Measurements from ENCODE around the gene XIRP1. TPM values are rescaled to one million over a fixed set of nuclear protein-coding genes. Genes with fewer than 3 reads are reported as not detected.

XIRP1 gene
- total and polyA plus RNA-seq, 7 donors = 0.25 to 1.2 (median 0.62) TPM; not detected in 3

DNA sequence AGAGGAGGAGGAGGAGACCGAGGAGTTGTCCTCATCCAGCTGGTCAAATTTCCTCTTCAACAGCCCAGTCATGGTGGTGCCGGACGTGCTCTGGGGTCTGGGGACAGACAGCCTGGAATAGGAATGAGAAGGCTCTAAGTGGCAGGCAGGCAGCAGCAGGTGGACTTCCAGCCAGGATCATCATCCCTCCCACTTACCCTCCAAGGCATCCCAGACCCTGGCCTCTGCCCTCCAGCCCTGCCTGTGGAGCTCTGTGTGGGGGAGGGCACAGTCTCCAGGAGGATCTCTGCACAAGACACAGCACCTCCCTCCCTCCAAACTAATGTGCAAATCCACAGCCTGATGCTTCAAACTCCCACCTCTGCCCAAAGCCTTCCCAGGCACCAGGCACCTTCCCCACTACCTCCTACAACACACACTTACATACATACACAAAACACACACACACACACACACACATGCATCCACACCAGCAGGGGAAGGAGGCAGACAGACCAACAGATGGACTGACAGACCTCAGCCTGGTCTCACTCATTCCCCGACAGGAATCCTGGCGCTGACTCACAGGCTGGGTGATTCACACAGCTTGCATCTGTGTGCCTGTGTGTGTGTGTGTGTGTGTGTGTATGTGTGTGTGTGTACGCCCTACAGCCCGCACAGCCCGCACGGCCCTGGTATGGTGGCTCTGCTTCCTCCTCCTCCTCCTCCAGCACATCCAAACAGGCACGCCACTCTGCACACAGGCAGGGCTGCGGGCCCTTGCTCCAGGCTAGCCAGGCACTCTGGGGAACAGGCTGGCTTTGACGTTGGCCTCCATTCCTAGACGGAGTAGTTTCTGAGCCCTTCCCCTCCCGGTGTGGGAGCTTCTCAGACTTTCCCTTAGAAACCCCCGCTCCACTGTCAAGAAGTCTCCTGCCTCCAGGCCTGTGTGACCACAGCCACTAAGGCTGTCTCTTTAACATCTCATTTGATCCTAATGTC lies 45.5 kb downstream of the XIRP1 start:
- Histone ChIP-seq H3K4me1 (peaks cover 0 to 75% (median 71%) of the 10 kb centered on the region in 4 donors), H3K9me3 (no peaks in the 10 kb centered on the region), H3K27me3 (no peaks in the 10 kb centered on the region), H3K4me3 (peak overlapping the region in 2 of 4 donors; percentile 18 to 32), H3K27ac (peak overlapping the region; percentile 97 to 100 (median 100)), H3K36me3 (peaks cover 26 to 47% (median 31%) of the 10 kb centered on the region in 4 donors)
- TF ChIP-seq POLR2AphosphoS5 (IDR thresholded peaks at IDR 0.05) = peak; percentile 13 to 70 (median 51)
- TF ChIP-seq, protein P1, sequence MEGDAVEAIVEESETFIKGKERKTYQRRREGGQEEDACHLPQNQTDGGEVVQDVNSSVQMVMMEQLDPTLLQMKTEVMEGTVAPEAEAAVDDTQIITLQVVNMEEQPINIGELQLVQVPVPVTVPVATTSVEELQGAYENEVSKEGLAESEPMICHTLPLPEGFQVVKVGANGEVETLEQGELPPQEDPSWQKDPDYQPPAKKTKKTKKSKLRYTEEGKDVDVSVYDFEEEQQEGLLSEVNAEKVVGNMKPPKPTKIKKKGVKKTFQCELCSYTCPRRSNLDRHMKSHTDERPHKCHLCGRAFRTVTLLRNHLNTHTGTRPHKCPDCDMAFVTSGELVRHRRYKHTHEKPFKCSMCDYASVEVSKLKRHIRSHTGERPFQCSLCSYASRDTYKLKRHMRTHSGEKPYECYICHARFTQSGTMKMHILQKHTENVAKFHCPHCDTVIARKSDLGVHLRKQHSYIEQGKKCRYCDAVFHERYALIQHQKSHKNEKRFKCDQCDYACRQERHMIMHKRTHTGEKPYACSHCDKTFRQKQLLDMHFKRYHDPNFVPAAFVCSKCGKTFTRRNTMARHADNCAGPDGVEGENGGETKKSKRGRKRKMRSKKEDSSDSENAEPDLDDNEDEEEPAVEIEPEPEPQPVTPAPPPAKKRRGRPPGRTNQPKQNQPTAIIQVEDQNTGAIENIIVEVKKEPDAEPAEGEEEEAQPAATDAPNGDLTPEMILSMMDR (IDR thresholded peaks at IDR 0.05) = no peak
- no peak for TF ChIP-seq EP300 (IDR thresholded peaks at IDR 0.05)
- TF ChIP-seq POLR2A (IDR thresholded peaks at IDR 0.05) = peak in 1 of 2 donors; percentile 13
- intact Hi-C loops (cut with DNase I) = no loop called here
- peak; percentile 90 for DNase-seq
- WGBS, 2 donors = 21 to 27% methylated on average over 15 of the region's 15 CpGs

DNA sequence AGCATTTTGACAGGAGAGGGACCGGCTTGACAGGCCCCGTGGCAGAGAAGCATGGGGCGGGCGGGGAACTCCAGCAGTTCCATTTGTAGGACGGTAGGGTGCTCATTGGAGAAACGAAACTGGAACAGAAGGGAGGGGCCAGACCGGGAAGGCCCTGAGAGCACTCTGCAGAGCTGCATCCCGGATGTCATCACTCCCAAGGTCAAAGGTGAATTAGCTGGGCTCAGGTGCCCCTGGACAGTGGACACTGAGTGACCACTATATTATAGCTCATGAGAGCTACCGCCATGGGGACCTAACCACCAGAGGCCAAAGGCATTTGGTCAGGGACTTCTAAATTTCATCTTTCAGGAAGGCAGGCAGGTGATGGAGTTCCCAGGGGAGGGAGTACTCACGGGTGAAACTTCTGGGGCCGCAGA lies 46.3 kb downstream of the XIRP1 start:
- intact Hi-C loops (cut with DNase I) = no loop called here
- 26 to 49% methylated on average over 11 of the region's 11 CpGs for WGBS, 2 donors
- H3K4me3 ChIP-seq = no peak overlapping the region

DNA sequence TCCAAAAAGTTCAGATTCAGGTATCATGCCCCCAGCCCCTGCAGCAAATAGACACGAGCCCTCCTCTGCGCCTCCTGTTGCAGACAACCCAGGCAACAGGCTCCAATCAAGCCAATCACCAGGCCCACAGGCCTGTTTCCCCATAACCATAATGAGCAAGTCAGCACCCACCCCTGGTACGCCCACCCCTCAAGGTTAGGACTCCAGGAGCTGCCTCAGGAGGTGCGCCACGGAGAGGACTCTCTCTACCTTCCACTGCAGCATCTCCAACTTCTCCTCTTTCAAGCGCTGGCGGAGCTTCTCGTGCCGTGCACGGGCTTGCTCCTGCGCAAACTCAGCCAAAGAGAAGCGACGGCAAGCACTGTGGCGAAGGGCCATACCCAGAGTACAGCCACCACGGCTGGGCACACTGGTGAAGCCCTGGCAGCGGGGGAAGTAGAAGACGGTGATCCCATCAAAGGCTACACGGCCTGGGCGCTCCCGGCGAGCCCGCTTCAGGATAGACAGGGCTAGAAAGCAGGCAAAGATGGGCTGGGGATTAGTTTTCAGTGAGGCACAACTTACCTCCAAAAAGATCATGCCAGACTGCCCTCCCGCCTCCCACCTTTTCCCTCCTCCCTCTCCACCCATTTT lies 47.5 kb downstream of the XIRP1 start:
- peak; percentile 64 for DNase-seq
- peak overlapping the region in 2 of 4 donors; percentile 100 for H3K27ac ChIP-seq
- WGBS, 2 donors = 97% methylated on average over 23 of the region's 23 CpGs
- H3K4me3 ChIP-seq = no peak overlapping the region
- no peaks in the 10 kb centered on the region for H3K27me3 ChIP-seq
- intact Hi-C loops (cut with DNase I) = no loop called here
- TF ChIP-seq EP300 (IDR thresholded peaks at IDR 0.05) (no peak), POLR2A (IDR thresholded peaks at IDR 0.05) (no peak), POLR2AphosphoS5 (IDR thresholded peaks at IDR 0.05) (no peak)
- TF ChIP-seq, protein P1 (IDR thresholded peaks at IDR 0.05) = no peak
- peaks cover 27 to 66% (median 32%) of the 10 kb centered on the region in 4 donors for H3K36me3 ChIP-seq
- H3K4me1 ChIP-seq = peaks cover 0 to 75% (median 66%) of the 10 kb centered on the region in 4 donors
- H3K9me3 ChIP-seq = no peaks in the 10 kb centered on the region

More for the DNA sequence above, 46.3 kb downstream of the XIRP1 start:
- H3K4me1 ChIP-seq = peaks cover 0 to 75% (median 71%) of the 10 kb centered on the region in 4 donors
- peak overlapping the region; percentile 97 to 100 (median 100) for H3K27ac ChIP-seq
- no peaks in the 10 kb centered on the region for H3K27me3 ChIP-seq
- no peaks in the 10 kb centered on the region for H3K9me3 ChIP-seq
- TF ChIP-seq POLR2A (IDR thresholded peaks at IDR 0.05) = no peak
- TF ChIP-seq EP300 (IDR thresholded peaks at IDR 0.05) = no peak
- TF ChIP-seq, protein P1 (IDR thresholded peaks at IDR 0.05) = peak in 1 of 4 experiments; percentile 23
- peak in 1 of 4 donors; percentile 26 for TF ChIP-seq POLR2AphosphoS5 (IDR thresholded peaks at IDR 0.05)
- H3K36me3 ChIP-seq = peaks cover 27 to 55% (median 32%) of the 10 kb centered on the region in 4 donors
- peak; percentile 76 for DNase-seq

DNA sequence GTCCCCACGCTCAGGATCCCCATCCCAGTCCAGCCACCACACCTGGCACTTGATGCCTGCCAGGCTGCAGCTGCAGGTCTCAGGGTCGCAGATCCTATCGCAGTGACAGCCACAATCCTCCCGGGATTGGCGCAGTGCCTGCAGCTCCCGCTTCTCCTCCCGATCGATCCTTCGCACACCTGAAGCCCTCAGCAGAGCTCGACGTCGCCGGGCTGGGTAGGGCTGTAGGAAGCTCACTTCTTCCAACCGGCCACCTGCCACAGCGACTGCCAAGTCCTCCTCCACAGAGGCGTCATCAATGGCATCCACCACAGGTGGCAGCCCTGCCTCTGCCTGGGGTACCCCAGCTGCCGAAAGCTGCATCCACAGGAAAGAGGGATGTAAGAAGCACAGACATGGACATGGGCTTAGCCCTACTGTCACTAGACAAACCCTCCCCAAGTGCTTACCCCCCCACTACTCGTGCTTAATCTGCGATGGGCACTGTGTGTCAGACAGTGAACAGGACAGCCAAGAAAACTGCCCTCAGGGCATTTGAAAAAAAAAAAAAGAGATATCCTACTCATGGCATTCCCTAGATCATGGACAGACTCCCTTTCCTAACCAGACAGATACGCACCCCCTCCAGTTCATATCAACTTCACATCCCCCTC lies 48.2 kb downstream of the XIRP1 start:
- intact Hi-C loops (cut with DNase I) = no loop called here
- 81 to 89% methylated on average over 20 of the region's 20 CpGs for WGBS, 2 donors
- no peaks in the 10 kb centered on the region for H3K9me3 ChIP-seq

More for the DNA sequence above, 48.2 kb downstream of the XIRP1 start:
- no peak overlapping the region for H3K4me3 ChIP-seq
- DNase-seq = peak; percentile 64
- TF ChIP-seq, protein P1 (IDR thresholded peaks at IDR 0.05) = no peak
- TF ChIP-seq POLR2A (IDR thresholded peaks at IDR 0.05) (no peak), EP300 (IDR thresholded peaks at IDR 0.05) (no peak), POLR2AphosphoS5 (IDR thresholded peaks at IDR 0.05) (no peak)
- H3K27ac ChIP-seq = no peak overlapping the region
- peaks cover 0 to 74% (median 65%) of the 10 kb centered on the region in 4 donors for H3K4me1 ChIP-seq
- no peaks in the 10 kb centered on the region for H3K27me3 ChIP-seq
- peaks cover 27 to 66% (median 32%) of the 10 kb centered on the region in 4 donors for H3K36me3 ChIP-seq
